Ovary (tissue), 9 donors: ENCODE results near the gene DEFB123. TPM values are rescaled to one million over a fixed set of nuclear protein-coding genes. Genes with fewer than 3 reads are reported as not detected.

ENCODE experiments used
- DNase-seq, 5 donors: peaks; one replicate each; pipeline ENCODE4 v3.0.0-alpha.2; 2019 to 2020
- H3K27ac ChIP-seq, 2 donors: fragments of 200-600 bp; one replicate each; pipeline versions ENCODE4 v1.5.1 to v1.8.0; 2019 to 2022
- H3K27me3 ChIP-seq: fragments of 200-600 bp; one replicate; pipeline ENCODE4 v1.8.0; 2022
- H3K36me3 ChIP-seq: fragments of 200-600 bp; sonication (generic); one replicate; pipeline ENCODE4 v1.5.1; 2019
- H3K4me1 ChIP-seq: one replicate; pipeline ENCODE4 v1.8.1; 2013; ENCODE audit warnings: mild to moderate bottlenecking, moderate library complexity; ENCODE audit not compliant: insufficient read depth
- H3K4me3 ChIP-seq: fragments of 200-600 bp; sonication (generic); one replicate; pipeline ENCODE4 v1.5.1; 2017
- H3K9me3 ChIP-seq, 2 donors: fragments of 200-600 bp in 1 of 2; sonication (generic) in 1 of 2; one replicate each; pipeline versions ENCODE4 v1.5.1 to v1.8.1; 2013 to 2019; ENCODE audit warnings: mild to moderate bottlenecking in 1 of 2, moderate library complexity in 1 of 2
- CTCF ChIP-seq, 3 donors: fragments of 450-650 bp in 2 of 3; fragments of 200-600 bp in 1 of 3; IDR thresholded peaks; one replicate each; pipeline versions ENCODE4 v1.5.1 to v1.8.0; 2016 to 2022; ENCODE audit warnings: antibody characterized with exemption in 3 of 3, mild to moderate bottlenecking in 1 of 3
- EP300 ChIP-seq: sonication (generic); formaldehyde crosslinking; IDR thresholded peaks from one replicate; pipeline ENCODE4 v1.6.1; 2017; ENCODE audit warnings: antibody characterized with exemption
- POLR2A ChIP-seq: fragments of 450-650 bp; IDR thresholded peaks from one replicate; pipeline ENCODE4 v1.6.1; 2017; ENCODE audit warnings: antibody characterized with exemption, mild to moderate bottlenecking, moderate library complexity
- WGBS, 3 donors: extraction: QIAGEN DNeasy Blood & Tissue Kit in 1 of 3; methylation state at CpG; one replicate each; pipeline versions ENCODE4 v1.1.5 to v1.1.7; 2013 to 2017; 5-methylcytosine and 5-hydroxymethylcytosine counted together
- intact Hi-C, 4 donors: fragments of 100-400 bp; cut with DNase I; formaldehyde crosslinking; loops; one replicate each; pipeline versions ENCODE4 v1.11.0 to v1.15.1; 2022 to 2023
- polyA plus RNA-seq, 2 donors: library from polyadenylated mRNA; stranded (reverse); fragments of 200-250 nt in 1 of 2; fragments of 350-450 nt in 1 of 2; fragmentation: Illumina TruSeq in 1 of 2; extraction: RNeasy Lipid Tissue Mini Kit (QIAGEN cat#74804) in 1 of 2; gene quantifications; one replicate each; pipeline ENCODE4 v1.2.3, GENCODE V29; 2013 to 2014
- total RNA-seq, 7 donors: library from RNA; depleted of rRNA in 2 of 7; stranded (reverse); fragments of >200 nt in 2 of 7; fragmentation: NEBNext Ultra II Directional in 3 of 7; extraction: Animal tissue kit (Norgen Biotek cat#: 25700) in 3 of 7; gene quantifications; one replicate each; pipeline versions ENCODE4 v1.1.0 to v1.2.4, GENCODE V29; 2016 to 2023
- donor health status: DM: no; HTN: no; CAD: no; lungs with moderate emphysema.
- donor health status: DM: no; HTN: no; CAD: no.
- donor health status: Bipolar disorder and iron deficiency.
- donor health status: DM: yes; HTN: yes; CAD: no.
- donor health status: DM: no; HTN: no; CAD: no.
- donor health status: DM: yes; HTN: yes; CAD: no.

Gene DEFB123
- total and polyA plus RNA-seq, 9 donors: not detected

- no peak overlapping the region for H3K27ac ChIP-seq
- H3K9me3 ChIP-seq: no peaks in the 10 kb centered on the region
- no peak overlapping the region for H3K4me3 ChIP-seq
- no peaks in the 10 kb centered on the region for H3K36me3 ChIP-seq
- WGBS, 3 donors: 21 to 30% (median 26%) methylated on average over 7 to 8 of the region's 8 CpGs
- H3K4me1 ChIP-seq: peaks cover 2% of the 10 kb centered on the region
- H3K27me3 ChIP-seq: no peaks in the 10 kb centered on the region
- peak in 1 of 5 donors; percentile 31 for DNase-seq
- TF ChIP-seq CTCF (IDR thresholded peaks at IDR 0.05): no peak
- no peak for TF ChIP-seq POLR2A
- TF ChIP-seq EP300: no peak
- intact Hi-C loops: no loop called here
These were observed 32.2 kb downstream of the DEFB123 start for GRCh38 chr20:31472395-31473330.

- TF ChIP-seq POLR2A (no peak), EP300 (no peak), CTCF (IDR thresholded peaks at IDR 0.05) (no peak)
- WGBS, 3 donors: 82 to 87% (median 87%) methylated on average over 5 of the region's 5 CpGs
- no peak overlapping the region for H3K4me3 ChIP-seq
These were observed 33.1 kb downstream of the DEFB123 start for GRCh38 chr20:31473331-31474096.

GRCh38 chr20:31474097-31474436 is 33.6 kb downstream of the DEFB123 start:
- H3K4me3 ChIP-seq: no peak overlapping the region
- no peaks in the 10 kb centered on the region for H3K36me3 ChIP-seq
- 35 to 62% (median 52%) methylated on average over 2 of the region's 2 CpGs for WGBS, 3 donors
- no peak for DNase-seq
- H3K9me3 ChIP-seq: no peaks in the 10 kb centered on the region
- no peak for TF ChIP-seq POLR2A
- no peak for TF ChIP-seq CTCF (IDR thresholded peaks at IDR 0.05)
- TF ChIP-seq EP300: no peak
- H3K27ac ChIP-seq: no peak overlapping the region
- no peaks in the 10 kb centered on the region for H3K27me3 ChIP-seq
- peaks cover 2% of the 10 kb centered on the region for H3K4me1 ChIP-seq
- intact Hi-C loops: no loop called here

More at GRCh38 chr20:31473331-31474096, 33.1 kb downstream of the DEFB123 start:
- Histone ChIP-seq H3K27ac (no peak overlapping the region), H3K4me1 (peaks cover 2% of the 10 kb centered on the region), H3K9me3 (no peaks in the 10 kb centered on the region), H3K36me3 (no peaks in the 10 kb centered on the region), H3K27me3 (no peaks in the 10 kb centered on the region)
- intact Hi-C loops: no loop called here
- DNase-seq: no peak

GRCh38 chr20:31474758-31475427 is 34.5 kb downstream of the DEFB123 start, which contains the start of the genes DEFB124 and REM1:
Gene DEFB124, minus strand, starts transcription at chr20:31475127. Its CDS starts 2,114 bp downstream, at chr20:31473013.
Gene REM1, plus strand, starts transcription at chr20:31475288. Its CDS starts 1,158 bp downstream, at chr20:31476446.
- H3K9me3 ChIP-seq: no peaks in the 10 kb centered on the region
- H3K4me3 ChIP-seq: peak within 1 kb of the TSS; percentile 43
- peaks cover 2% of the 10 kb centered on the region for H3K4me1 ChIP-seq
- peak in 3 of 5 donors; percentile 35 to 56 (median 50) for DNase-seq
- peak within 1 kb of the TSS; percentile 18 to 42 for H3K27ac ChIP-seq
- intact Hi-C loops: no loop called here
- no peak for TF ChIP-seq EP300
- TF ChIP-seq CTCF (IDR thresholded peaks at IDR 0.05): no peak
- no peak for TF ChIP-seq POLR2A
- 3 to 5% (median 4%) methylated on average over 23 to 33 of the region's 33 CpGs for WGBS, 3 donors
- no peaks in the 10 kb centered on the region for H3K36me3 ChIP-seq
- no peaks in the 10 kb centered on the region for H3K27me3 ChIP-seq
